ENCODE results near the gene ANKS1A.
"Not testable (repeated sequence)": the region's sequence is repeated elsewhere in the genome, so short reads cannot be mapped to it uniquely, and the experiment has no call there.

Gene ANKS1A

DNA sequence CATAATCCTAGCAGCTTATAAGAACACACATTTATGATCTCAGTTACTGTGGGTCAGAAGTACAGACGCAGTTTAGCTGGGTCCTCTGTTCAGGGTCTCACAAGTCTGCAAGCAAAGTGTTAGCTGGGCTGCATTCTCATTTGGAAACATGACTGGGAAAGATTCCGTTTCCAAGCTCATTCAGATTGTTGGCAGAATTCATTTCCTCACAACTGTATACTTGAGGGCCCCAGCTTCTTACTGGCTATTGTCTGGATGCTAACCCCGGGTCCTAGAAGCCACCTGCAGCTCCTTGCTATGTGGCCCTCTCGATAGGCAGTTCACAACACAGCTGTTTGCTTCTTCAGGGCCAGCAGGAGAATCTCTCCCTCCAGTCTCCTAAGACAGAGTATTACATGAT, 239.0 kb downstream of the ANKS1A start:
- H3K27ac ChIP-seq, result no peak overlapping the region
- TF ChIP-seq, protein P1, sequence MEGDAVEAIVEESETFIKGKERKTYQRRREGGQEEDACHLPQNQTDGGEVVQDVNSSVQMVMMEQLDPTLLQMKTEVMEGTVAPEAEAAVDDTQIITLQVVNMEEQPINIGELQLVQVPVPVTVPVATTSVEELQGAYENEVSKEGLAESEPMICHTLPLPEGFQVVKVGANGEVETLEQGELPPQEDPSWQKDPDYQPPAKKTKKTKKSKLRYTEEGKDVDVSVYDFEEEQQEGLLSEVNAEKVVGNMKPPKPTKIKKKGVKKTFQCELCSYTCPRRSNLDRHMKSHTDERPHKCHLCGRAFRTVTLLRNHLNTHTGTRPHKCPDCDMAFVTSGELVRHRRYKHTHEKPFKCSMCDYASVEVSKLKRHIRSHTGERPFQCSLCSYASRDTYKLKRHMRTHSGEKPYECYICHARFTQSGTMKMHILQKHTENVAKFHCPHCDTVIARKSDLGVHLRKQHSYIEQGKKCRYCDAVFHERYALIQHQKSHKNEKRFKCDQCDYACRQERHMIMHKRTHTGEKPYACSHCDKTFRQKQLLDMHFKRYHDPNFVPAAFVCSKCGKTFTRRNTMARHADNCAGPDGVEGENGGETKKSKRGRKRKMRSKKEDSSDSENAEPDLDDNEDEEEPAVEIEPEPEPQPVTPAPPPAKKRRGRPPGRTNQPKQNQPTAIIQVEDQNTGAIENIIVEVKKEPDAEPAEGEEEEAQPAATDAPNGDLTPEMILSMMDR (conservative IDR thresholded peaks at IDR 0.05), result no peak
- TF ChIP-seq ZFX (IDR thresholded peaks at IDR 0.05), result no peak

DNA sequence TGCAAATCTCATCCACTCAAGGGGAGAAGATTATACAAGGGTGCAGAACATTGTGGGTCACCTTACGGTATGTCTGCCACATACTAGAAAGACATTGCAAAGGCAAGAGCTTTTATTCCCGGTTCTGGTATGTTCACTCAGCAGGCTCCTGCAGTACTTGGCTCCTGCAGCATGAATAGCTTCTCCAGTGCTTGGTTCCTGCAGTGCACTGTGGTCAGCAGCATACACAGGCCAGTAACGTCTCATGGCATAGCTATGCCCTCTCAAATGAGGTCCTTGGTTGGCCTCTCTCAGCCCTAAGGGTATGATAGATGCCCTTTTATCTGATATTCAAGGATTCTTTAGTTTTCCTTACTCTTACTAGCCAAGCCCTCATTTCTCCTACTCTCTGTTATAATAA, 239.4 kb downstream of the ANKS1A start:
- TF ChIP-seq, protein P1 (conservative IDR thresholded peaks at IDR 0.05), result no peak
- TF ChIP-seq ZFX (IDR thresholded peaks at IDR 0.05), result no peak
- H3K27ac ChIP-seq, result no peak overlapping the region

- TF ChIP-seq ZFX (IDR thresholded peaks at IDR 0.05), result no peak
- TF ChIP-seq, protein P1 (conservative IDR thresholded peaks at IDR 0.05), result no peak
- no peak overlapping the region for H3K27ac ChIP-seq
Observed at GRCh38 chr6:35136185-35136584, 247.1 kb downstream of the ANKS1A start.

GRCh38 chr6:35138191-35138590, 249.1 kb downstream of the ANKS1A start:
- H3K27ac ChIP-seq, result not testable (repeated sequence)

GRCh38 chr6:35139470-35139869, 250.4 kb downstream of the ANKS1A start:
- H3K27ac ChIP-seq, result no peak overlapping the region
- TF ChIP-seq ZFX (IDR thresholded peaks at IDR 0.05), result no peak
- TF ChIP-seq, protein P1 (conservative IDR thresholded peaks at IDR 0.05), result no peak

DNA sequence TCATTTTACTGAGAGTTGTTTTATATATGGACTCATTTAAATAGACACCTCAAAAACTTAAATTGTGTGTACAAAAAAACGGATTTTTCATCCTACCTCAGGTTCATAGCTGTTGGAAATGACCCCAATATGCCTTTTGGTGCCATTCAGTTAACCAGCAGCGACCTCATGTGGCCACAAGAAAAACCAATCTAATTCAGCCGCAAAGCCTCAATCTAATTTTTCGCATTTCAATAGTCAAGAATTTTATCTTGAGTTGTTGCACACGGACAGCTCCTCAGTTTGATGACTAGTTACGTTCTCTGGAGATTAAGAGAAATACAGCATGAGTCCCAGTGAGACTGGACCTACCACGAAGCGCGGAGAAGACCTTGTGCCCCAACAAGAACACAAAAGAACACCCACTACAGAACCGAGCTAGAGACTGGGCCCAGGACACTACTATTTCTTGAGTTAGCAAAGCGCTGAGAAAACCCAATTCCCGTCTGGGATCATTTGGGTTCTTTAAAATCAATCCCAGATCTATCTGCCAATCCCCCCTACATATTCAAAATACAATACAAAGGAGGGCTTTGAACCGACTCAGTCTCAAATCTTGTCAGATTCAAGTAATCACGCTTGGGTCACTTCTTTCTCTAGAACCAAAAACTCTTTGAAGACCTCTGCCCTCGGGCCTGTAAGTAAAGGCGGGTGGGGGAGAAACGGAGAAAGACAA, 251.0 kb downstream of the ANKS1A start:
- no peak overlapping the region for H3K27ac ChIP-seq

DNA sequence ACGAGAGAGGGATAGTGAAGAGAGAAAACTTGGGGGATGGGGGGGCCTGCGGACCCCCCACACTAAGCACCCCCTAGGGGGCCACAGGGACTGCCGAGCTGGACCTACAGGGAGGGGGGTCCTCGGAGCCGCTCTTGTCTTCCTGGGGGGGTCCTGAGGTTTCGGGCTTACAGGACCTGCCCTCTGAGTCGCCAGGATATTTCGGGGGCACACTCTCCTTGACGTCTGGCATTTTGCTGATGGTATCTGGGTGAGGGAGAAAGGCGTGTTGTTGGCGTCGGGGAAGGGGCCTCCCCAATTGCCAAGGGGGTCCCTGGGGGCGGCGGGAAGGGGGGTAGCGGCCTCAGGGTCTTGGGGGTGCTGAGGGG, 251.6 kb downstream of the ANKS1A start:
- H3K27ac ChIP-seq, result no peak overlapping the region
- TF ChIP-seq, protein P1 (conservative IDR thresholded peaks at IDR 0.05), result no peak
- no peak for TF ChIP-seq ZFX (IDR thresholded peaks at IDR 0.05)

More for the DNA sequence above, 251.0 kb downstream of the ANKS1A start:
- no peak for TF ChIP-seq ZFX (IDR thresholded peaks at IDR 0.05)
- TF ChIP-seq, protein P1 (conservative IDR thresholded peaks at IDR 0.05), result peak; percentile 89

Measured in C4-2B (cell line).